Measurements from ENCODE around the gene ZNF574. TPM values are rescaled to one million over a fixed set of nuclear protein-coding genes. Genes with fewer than 3 reads are reported as not detected.
A peak's percentile ranks its signal among the peaks of the same experiment; 100 is the strongest.

The ZNF574 gene
- total and polyA plus RNA-seq, 2 donors from 2014 or later, result 7.2 to 12.7 TPM

GRCh38 chr19:42095142-42095813, 19.3 kb downstream of the ZNF574 start:
- H3K9me3 ChIP-seq (ENCODE audit: control insufficient read depth in 2 of 3, insufficient read depth in 1 of 3, low read length in 3 of 3), result no peaks in the 10 kb centered on the region
- H3K4me3 ChIP-seq (ENCODE audit: low read length in 3 of 3), result no peak overlapping the region
- H3K27ac ChIP-seq (ENCODE audit: low read depth in 2 of 2, low read length in 2 of 2), result no peak overlapping the region
- H3K36me3 ChIP-seq (ENCODE audit: control insufficient read depth in 2 of 3, insufficient read depth in 3 of 3, low read length in 3 of 3), result no peaks in the 10 kb centered on the region
- TF ChIP-seq CTCF (IDR thresholded peaks at IDR 0.05; ENCODE audit: borderline replicate concordance, extremely low read depth, insufficient read depth), result no peak
- DNase-seq (no peak), FAIRE-seq (no peak)
- H3K4me1 ChIP-seq (ENCODE audit: control insufficient read depth in 2 of 3, insufficient read depth in 2 of 3, low read depth in 1 of 3, low read length in 3 of 3), result no peaks in the 10 kb centered on the region
- intact Hi-C loops (cut with DNase I), result no loop called here
- no peaks in the 10 kb centered on the region for H3K27me3 ChIP-seq (ENCODE audit: control insufficient read depth, insufficient read depth, low read length)
- H3K9ac ChIP-seq (ENCODE audit: low read length in 3 of 3), result no peak overlapping the region

- peak in 4 of 5 donors; percentile 21 to 73 (median 39) for DNase-seq
- H3K9ac ChIP-seq (ENCODE audit: low read length in 3 of 3), result no peak overlapping the region
Measured at GRCh38 chr19:42095814-42096230, 19.9 kb downstream of the ZNF574 start.

GRCh38 chr19:42096255-42096837, 20.4 kb downstream of the ZNF574 start:
- intact Hi-C loops (cut with DNase I), result no loop called here
- Histone ChIP-seq H3K27ac (ENCODE audit: low read depth in 2 of 2, low read length in 2 of 2) (no peak overlapping the region), H3K4me3 (ENCODE audit: low read length in 3 of 3) (no peak overlapping the region), H3K9ac (ENCODE audit: low read length in 3 of 3) (no peak overlapping the region), H3K27me3 (ENCODE audit: control insufficient read depth, insufficient read depth, low read length) (no peaks in the 10 kb centered on the region), H3K36me3 (ENCODE audit: control insufficient read depth in 2 of 3, insufficient read depth in 3 of 3, low read length in 3 of 3) (no peaks in the 10 kb centered on the region), H3K4me1 (ENCODE audit: control insufficient read depth in 2 of 3, insufficient read depth in 2 of 3, low read depth in 1 of 3, low read length in 3 of 3) (no peaks in the 10 kb centered on the region), H3K9me3 (ENCODE audit: control insufficient read depth in 2 of 3, insufficient read depth in 1 of 3, low read length in 3 of 3) (no peaks in the 10 kb centered on the region)
- DNase-seq (no peak), FAIRE-seq (no peak)
- TF ChIP-seq CTCF (IDR thresholded peaks at IDR 0.05; ENCODE audit: borderline replicate concordance, extremely low read depth, insufficient read depth), result no peak

More at GRCh38 chr19:42095814-42096230, 19.9 kb downstream of the ZNF574 start:
- Histone ChIP-seq H3K4me1 (ENCODE audit: control insufficient read depth in 2 of 3, insufficient read depth in 2 of 3, low read depth in 1 of 3, low read length in 3 of 3) (no peaks in the 10 kb centered on the region), H3K4me3 (ENCODE audit: low read length in 3 of 3) (no peak overlapping the region), H3K27me3 (ENCODE audit: control insufficient read depth, insufficient read depth, low read length) (no peaks in the 10 kb centered on the region), H3K9me3 (ENCODE audit: control insufficient read depth in 2 of 3, insufficient read depth in 1 of 3, low read length in 3 of 3) (no peaks in the 10 kb centered on the region), H3K36me3 (ENCODE audit: control insufficient read depth in 2 of 3, insufficient read depth in 3 of 3, low read length in 3 of 3) (no peaks in the 10 kb centered on the region), H3K27ac (ENCODE audit: low read depth in 2 of 2, low read length in 2 of 2) (no peak overlapping the region)
- no peak for TF ChIP-seq CTCF (IDR thresholded peaks at IDR 0.05; ENCODE audit: borderline replicate concordance, extremely low read depth, insufficient read depth)
- FAIRE-seq, result no peak
- intact Hi-C loops (cut with DNase I), result no loop called here
